ENCODE results near the gene NELFCD. TPM values are rescaled to one million over a fixed set of nuclear protein-coding genes. Genes with fewer than 3 reads are reported as not detected.

Gene NELFCD
- total RNA-seq, 1 experiment from 2014 or later: 174 TPM

- POLR2A ChIA-PET (ENCODE audit: low non-redundant PET): no interaction called here
- Histone ChIP-seq H3K4me1 (ENCODE audit: insufficient read depth, low read length, poor library complexity, severe bottlenecking) (no peaks in the 10 kb centered on the region), H3K27ac (ENCODE audit: low read depth, low read length, poor library complexity, severe bottlenecking) (no peak overlapping the region), H3K36me3 (ENCODE audit: insufficient read depth, low read length, poor library complexity, severe bottlenecking) (no peaks in the 10 kb centered on the region), H3K4me3 (ENCODE audit: low read depth, low read length, poor library complexity, severe bottlenecking) (no peak overlapping the region), H3K9me3 (ENCODE audit: low read depth, low read length, poor library complexity, severe bottlenecking) (no peaks in the 10 kb centered on the region), H3K27me3 (replicated peaks; ENCODE audit: insufficient read depth, low read depth, low read length, poor library complexity) (no peaks in the 10 kb centered on the region)
- CTCF ChIA-PET: no interaction called here
- BruUV-seq (replicated peaks): no TSS peak
- DNase-seq (ENCODE audit: low spot score): no peak
- intact Hi-C loops (cut with micrococcal nuclease; ENCODE audit: unreplicated experiment): no loop called here
- TF ChIP-seq EZH2 (IDR thresholded peaks at IDR 0.05; ENCODE audit: borderline replicate concordance, low read depth, low read length, poor library complexity, severe bottlenecking) (no peak), CTCF (conservative IDR thresholded peaks at IDR 0.05; ENCODE audit: low read depth, low read length) (no peak)
These were observed 4.9 kb upstream of the NELFCD start for GRCh38 chr20:58976061-58976730.

- no peak for TF ChIP-seq CTCF (conservative IDR thresholded peaks at IDR 0.05; ENCODE audit: low read depth, low read length)
- no peak for TF ChIP-seq EZH2 (IDR thresholded peaks at IDR 0.05; ENCODE audit: borderline replicate concordance, low read depth, low read length, poor library complexity, severe bottlenecking)
- no TSS peak for BruUV-seq (replicated peaks)
- H3K36me3 ChIP-seq (ENCODE audit: insufficient read depth, low read length, poor library complexity, severe bottlenecking): no peaks in the 10 kb centered on the region
- ChIA-PET POLR2A (ENCODE audit: low non-redundant PET) (no interaction called here), CTCF (no interaction called here)
- intact Hi-C loops (cut with micrococcal nuclease; ENCODE audit: unreplicated experiment): no loop called here
- no peak overlapping the region for H3K27ac ChIP-seq (ENCODE audit: low read depth, low read length, poor library complexity, severe bottlenecking)
- H3K4me1 ChIP-seq (ENCODE audit: insufficient read depth, low read length, poor library complexity, severe bottlenecking): peaks cover 10% of the 10 kb centered on the region
- no peak for DNase-seq (ENCODE audit: low spot score)
- H3K9me3 ChIP-seq (ENCODE audit: low read depth, low read length, poor library complexity, severe bottlenecking): no peaks in the 10 kb centered on the region
- H3K27me3 ChIP-seq (replicated peaks; ENCODE audit: insufficient read depth, low read depth, low read length, poor library complexity): no peaks in the 10 kb centered on the region
- no peak overlapping the region for H3K4me3 ChIP-seq (ENCODE audit: low read depth, low read length, poor library complexity, severe bottlenecking)
These were observed 2.5 kb upstream of the NELFCD start for GRCh38 chr20:58978351-58979190.

GRCh38 chr20:58981628-58982364, 740 bp downstream of the NELFCD start:
- Histone ChIP-seq H3K9me3 (ENCODE audit: low read depth, low read length, poor library complexity, severe bottlenecking) (no peaks in the 10 kb centered on the region), H3K36me3 (ENCODE audit: insufficient read depth, low read length, poor library complexity, severe bottlenecking) (peaks cover 12% of the 10 kb centered on the region), H3K27ac (ENCODE audit: low read depth, low read length, poor library complexity, severe bottlenecking) (peak overlapping the region; percentile 72), H3K4me1 (ENCODE audit: insufficient read depth, low read length, poor library complexity, severe bottlenecking) (peaks cover 10% of the 10 kb centered on the region), H3K4me3 (ENCODE audit: low read depth, low read length, poor library complexity, severe bottlenecking) (peak overlapping the region; percentile 83), H3K27me3 (replicated peaks; ENCODE audit: insufficient read depth, low read depth, low read length, poor library complexity) (no peaks in the 10 kb centered on the region)
- intact Hi-C loops (cut with micrococcal nuclease; ENCODE audit: unreplicated experiment): loop anchor here (5.0 kb wide), 1 partner anchor 51 kb away; the partner anchor contains the start of gene ATP5F1E
- CTCF ChIA-PET: no interaction called here
- TSS peak; percentile 54 for BruUV-seq (replicated peaks)
- peak; percentile 25 for DNase-seq (ENCODE audit: low spot score)
- TF ChIP-seq EZH2 (IDR thresholded peaks at IDR 0.05; ENCODE audit: borderline replicate concordance, low read depth, low read length, poor library complexity, severe bottlenecking): no peak
- POLR2A ChIA-PET (ENCODE audit: low non-redundant PET): no interaction called here
